Amygdala (tissue), 56 donors: ENCODE results near the gene CFB.
A peak's percentile ranks its signal among the peaks of the same experiment; 100 is the strongest.
"Not testable (repeated sequence)": the region's sequence is repeated elsewhere in the genome, so short reads cannot be mapped to it uniquely, and the experiment has no call there.

Source experiments
- DNase-seq, 56 donors: peaks; one replicate each; lab custom pipeline; 2025; lab: John Stamatoyannopoulos, UW

Gene CFB

GRCh38 chr6:31969712-31970603 lies 24.1 kb downstream of the CFB start:
- DNase-seq: no peak

DNA sequence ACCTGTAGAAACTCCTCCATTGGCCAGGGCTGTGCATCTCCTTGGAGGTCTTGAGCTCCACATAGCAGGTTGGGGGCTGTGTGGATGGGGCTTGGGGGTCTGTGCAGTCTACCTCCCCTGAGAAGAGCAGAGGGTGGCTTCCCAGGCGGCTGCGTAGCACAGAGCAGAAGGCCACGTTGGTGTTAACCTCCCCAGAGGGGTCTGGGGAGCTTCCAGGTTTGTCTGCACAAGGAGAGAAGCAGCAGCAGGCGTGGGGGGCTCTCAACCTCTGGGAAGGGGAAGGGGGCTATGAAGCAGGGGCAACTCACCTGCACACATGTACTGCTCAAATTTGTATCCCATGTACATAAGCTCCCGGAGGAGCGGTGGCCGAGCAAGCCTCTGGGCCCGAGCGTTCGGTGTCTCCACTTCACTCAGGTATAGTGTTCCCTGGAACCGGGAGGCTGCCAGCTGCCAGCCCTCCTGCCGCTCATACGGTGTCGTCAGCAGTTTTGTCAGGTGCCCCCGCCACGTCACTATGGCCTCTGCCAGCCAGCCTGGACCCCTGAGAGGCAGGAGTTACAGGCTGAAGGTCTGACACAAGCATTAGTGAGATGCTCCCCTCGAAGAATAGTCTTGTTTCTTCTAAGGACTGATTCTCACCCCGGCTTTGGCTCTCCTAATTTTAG lies 24.8 kb downstream of the CFB start:
- peak in 1 of 56 donors; percentile 10 for DNase-seq

GRCh38 chr6:31971279-31971992 lies 25.5 kb downstream of the CFB start:
- no peak for DNase-seq

DNA sequence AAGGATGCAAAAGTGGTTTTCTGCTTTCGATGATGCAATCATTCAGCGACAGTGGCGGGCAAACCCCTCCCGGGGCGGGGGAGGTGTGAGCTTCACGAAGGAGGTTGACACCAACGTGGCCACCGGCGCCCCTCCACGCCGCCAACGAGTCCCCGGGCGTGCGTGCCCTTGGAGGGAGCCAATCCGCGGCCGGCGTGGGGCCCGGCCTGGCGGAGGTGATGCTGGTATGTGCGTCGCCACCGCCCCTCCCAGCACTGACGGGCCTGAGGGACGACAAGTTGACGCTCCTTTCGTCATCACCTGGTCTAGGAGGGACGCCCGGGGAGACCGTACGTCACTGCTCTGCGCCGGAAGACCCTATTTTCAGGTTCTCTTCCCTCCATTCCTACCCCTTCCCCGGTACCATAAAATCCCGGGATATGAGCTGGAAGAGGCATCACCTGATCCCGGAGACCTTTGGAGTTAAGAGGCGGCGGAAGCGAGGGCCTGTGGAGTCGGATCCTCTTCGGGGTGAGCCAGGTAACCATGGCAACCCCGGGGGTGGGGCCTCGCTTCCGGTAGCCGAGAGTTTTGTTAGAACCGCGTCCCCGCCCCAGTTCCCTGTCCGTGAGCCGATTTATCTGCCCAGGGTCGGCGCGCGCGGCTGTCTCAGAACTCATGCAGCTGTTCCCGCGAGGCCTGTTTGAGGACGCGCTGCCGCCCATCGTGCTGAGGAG lies 26.3 kb downstream of the CFB start, which contains the start of gene DXO:
DXO (minus strand) TSS at position 146 of the 716 bp plus-strand sequence. CDS start 463 bp downstream, outside the sequence.
- peak; percentile 81 to 99 (median 93) for DNase-seq

DNA sequence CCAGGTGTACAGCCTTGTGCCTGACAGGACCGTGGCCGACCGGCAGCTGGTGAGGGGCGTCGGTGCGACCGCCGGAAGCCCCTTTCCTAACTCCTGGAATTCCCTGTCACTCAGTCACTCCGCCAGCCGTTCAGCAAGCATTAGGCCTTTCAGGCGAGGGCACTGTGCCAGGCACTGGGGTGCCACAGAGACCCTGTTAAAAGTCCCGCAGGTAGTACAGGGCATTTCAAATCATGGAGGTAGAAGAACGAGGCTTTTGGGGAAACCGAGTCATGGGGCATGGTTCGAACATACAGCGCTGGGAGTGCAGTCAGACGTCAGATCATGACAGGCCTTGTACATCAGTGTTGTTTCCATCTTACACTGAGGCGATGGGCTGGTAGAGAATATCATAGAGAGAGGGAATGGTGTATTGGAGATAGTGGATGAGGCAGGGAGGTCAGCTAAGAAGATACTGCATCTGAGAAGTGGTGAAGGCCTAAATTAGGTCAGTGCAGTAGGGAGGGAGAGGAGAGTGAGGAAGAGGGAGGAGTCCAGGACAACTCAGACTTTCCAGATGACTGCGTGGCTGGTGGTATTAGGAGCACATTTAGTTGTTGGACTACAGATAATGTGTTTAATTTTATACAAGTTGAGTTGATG lies 26.9 kb downstream of the CFB start:
- DNase-seq: no peak

DNA sequence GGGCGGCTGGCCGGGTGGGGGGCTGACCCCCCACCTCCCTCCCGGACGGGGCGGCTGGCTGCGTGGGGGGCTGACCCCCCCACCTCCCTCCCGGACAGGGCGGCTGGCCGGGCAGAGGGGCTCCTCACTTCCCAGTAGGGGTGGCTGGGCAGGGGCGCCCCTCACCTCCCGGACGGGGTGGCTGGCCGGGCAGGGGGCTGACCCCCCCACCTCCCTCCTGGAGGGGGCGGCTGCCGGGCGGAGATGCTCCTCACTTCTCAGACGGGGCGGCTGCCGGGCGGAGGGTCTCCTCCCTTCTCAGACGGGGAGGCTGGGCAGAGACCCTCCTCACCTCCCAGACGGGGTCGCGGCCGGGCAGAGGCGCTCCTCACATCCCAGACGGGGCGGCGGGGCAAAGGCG lies 30.2 kb downstream of the CFB start:
- not testable (repeated sequence) for DNase-seq

- no peak for DNase-seq
These were observed 32.0 kb downstream of the CFB start for GRCh38 chr6:31977816-31978431.

DNA sequence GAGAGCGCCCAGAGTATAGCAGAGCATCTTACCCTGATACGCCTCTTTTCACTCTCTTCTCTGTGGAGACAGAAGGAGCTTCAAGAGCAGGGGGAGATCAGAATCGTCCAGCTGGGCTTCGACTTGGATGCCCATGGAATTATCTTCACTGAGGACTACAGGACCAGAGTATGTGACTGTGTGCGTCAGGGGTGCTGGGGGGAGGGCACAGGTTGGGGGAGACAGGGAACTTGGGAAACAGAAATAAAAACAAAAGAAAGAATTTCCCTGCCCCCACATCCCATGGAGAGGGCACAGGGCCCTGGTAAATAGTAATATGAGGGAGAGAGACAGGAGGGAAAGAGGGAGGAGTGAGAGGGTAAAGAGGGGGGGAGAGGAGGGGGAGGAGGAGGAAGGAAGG lies 32.9 kb downstream of the CFB start:
- DNase-seq: no peak

DNA sequence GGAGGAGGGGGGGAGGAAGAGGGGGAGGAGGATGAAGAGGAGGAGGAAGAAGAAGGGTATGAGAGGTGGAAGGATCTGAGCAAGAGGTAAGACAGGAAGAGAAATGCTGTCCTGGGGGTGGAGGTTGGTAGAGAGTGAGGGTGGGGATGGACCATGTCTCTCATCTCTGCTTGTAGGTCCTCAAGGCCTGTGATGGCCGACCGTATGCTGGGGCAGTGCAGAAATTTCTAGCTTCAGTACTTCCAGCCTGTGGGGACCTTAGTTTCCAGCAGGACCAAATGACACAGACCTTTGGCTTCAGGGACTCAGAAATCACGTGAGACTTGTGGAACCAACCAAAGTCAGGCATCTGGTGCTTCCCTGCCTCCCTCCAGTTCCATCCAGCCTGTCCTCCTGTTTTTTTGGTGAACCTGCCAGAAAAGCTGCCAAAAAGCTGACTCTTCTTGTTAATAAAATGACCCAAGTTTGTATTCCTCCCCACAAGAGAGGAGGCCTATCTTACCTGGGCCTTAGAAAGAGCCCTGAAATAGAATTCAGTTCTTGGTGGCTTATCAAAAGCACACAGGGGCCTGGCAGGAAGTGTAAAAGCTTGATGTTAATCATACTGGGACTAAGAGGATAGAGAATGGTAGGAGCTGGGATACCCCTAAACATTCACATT lies 33.5 kb downstream of the CFB start:
- no peak for DNase-seq

GRCh38 chr6:31980195-31980876 lies 34.4 kb downstream of the CFB start:
- not testable (repeated sequence) for DNase-seq

DNA sequence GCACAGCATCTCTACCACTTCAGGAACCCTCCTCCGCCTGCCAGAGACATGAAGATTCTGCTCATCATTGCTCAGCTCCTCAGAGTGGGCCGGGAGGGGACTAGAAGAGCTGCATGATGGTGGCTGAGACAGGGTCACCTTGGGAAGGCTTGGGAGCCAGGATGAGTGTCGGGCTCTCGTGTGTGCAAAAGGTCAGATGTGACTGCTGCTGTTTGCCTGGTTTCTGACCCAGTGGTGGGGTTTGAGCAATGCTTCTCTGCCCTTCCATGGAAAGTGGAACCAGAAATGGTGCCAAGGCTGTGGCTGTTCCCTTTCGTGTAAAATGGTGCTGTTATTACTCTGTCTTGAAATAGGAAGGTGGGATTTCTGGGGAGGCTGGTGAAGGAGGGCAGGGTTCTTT lies 35.1 kb downstream of the CFB start:
- not testable (repeated sequence) for DNase-seq

DNA sequence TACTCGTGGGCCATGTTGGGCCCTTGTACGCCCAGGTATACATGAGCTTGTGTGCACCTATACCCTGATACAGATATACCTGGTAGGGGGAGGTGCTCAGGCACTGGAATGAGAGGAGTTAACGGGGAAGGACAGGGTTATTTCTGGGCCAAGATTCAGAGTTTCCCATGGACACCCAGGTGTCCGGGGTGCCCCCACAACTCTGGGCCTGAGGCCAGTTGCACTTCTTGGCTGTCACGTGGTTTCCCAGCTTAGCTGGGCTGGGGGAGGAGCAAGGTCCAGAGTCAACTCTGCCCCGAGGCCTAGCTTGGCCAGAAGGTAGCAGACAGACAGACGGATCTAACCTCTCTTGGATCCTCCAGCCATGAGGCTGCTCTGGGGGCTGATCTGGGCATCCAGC lies 35.8 kb downstream of the CFB start, which contains the start of gene C4A:
C4A (plus strand) TSS at position 314 of the 400 bp plus-strand sequence; CDS start at position 365, 51 bp downstream.
- not testable (repeated sequence) for DNase-seq

DNA sequence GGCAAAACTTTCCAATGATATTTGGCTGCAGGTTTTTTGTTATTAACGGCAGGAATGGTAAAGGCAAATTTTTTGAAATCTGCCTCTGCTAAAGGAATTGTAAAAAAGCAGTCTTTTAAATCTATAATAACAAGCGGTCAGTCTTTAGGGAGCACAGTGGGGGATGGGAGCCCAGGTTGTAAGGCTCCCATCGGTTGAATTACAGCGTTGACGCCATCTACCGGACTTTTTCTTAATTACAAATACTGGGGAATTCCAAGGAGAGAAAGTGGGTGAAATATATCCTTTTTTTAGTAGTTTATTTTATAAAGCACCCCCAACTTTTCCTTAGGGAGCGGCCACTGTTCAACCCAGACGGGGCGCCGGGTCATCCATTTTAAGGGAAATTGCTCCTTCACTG lies 43.5 kb downstream of the CFB start:
- not testable (repeated sequence) for DNase-seq

DNA sequence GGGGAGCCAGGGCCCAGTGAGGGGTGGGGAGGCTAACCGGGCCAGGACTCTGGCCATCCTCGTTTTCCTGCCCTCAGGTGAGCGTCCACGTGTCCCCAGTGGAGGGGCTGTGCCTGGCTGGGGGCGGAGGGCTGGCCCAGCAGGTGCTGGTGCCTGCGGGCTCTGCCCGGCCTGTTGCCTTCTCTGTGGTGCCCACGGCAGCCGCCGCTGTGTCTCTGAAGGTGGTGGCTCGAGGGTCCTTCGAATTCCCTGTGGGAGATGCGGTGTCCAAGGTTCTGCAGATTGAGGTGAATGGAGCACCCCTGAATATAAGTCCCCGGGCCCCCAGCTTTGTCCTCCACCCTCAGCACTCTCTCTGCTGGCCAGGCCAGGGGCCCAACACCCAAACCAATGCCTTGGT lies 48.5 kb downstream of the CFB start:
- not testable (repeated sequence) for DNase-seq

DNA sequence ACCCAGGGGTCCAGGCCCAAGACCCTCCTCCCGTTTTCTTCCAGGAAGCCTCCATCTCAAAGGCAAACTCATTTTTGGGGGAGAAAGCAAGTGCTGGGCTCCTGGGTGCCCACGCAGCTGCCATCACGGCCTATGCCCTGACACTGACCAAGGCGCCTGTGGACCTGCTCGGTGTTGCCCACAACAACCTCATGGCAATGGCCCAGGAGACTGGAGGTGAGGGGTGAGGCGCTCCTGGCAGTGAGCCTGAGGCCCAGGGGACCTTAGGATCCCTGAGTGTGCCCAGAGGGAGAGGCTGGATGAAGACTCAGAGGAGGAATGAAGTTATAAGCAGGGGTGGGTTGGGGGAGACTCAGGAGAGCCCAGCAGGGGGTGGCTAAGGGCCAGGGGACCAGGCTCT lies 50.5 kb downstream of the CFB start:
- not testable (repeated sequence) for DNase-seq
